Measurements from ENCODE around the gene ZKSCAN1.
A peak's percentile ranks its signal among the peaks of the same experiment; 100 is the strongest.

The ZKSCAN1 gene

DNA sequence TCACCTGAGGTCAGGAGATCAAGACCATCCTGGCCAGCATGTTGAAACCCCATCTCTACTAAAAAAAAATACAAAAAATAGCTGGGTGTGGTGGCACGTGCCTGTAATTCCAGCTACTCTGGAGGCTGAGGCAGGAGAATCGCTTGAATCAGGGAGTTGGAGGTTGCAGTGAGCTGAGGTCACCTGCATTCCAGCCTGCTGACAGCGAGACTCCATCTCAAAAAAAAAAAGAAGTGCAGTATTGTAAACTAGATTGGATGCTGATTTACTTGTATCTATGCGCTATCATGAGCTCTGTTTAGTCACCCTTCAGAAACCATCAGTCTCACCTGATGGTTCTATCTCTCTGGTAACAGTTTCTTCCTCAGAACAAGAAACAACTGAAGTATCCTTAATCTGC is 48.0 kb downstream of the ZKSCAN1 start:
- POLR2A ChIA-PET (ENCODE audit: low non-redundant PET) = no interaction called here

DNA sequence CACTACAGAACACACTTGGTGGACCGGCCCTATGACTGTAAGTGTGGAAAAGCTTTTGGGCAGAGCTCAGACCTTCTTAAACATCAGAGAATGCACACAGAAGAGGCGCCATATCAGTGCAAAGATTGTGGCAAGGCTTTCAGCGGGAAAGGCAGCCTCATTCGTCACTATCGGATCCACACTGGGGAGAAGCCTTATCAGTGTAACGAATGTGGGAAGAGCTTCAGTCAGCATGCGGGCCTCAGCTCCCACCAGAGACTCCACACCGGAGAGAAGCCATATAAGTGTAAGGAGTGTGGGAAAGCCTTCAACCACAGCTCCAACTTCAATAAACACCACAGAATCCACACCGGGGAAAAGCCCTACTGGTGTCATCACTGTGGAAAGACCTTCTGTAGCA is 48.8 kb downstream of the ZKSCAN1 start:
- CTCF ChIA-PET = no interaction called here
- POLR2A ChIA-PET (ENCODE audit: low non-redundant PET) = no interaction called here
- no peak overlapping the region; the same call in 1 of the 2 replicates for H3K27ac ChIP-seq
- DNase-seq (ENCODE audit: low spot score) = no peak
- no peak for TF ChIP-seq CTCF (conservative IDR thresholded peaks at IDR 0.05; ENCODE audit: low read depth)

More for the DNA sequence above, 48.0 kb downstream of the ZKSCAN1 start:
- no peak for DNase-seq (ENCODE audit: low spot score)
- H3K27ac ChIP-seq = peak overlapping the region; percentile 18; the same call in 1 of the 2 replicates
- TF ChIP-seq CTCF (conservative IDR thresholded peaks at IDR 0.05; ENCODE audit: low read depth) = no peak
- CTCF ChIA-PET = interaction anchor here (0.7 kb wide), 1 partner anchor 168 kb away, joined by 3 read pairs; no protein-coding TSS in a partner anchor

DNA sequence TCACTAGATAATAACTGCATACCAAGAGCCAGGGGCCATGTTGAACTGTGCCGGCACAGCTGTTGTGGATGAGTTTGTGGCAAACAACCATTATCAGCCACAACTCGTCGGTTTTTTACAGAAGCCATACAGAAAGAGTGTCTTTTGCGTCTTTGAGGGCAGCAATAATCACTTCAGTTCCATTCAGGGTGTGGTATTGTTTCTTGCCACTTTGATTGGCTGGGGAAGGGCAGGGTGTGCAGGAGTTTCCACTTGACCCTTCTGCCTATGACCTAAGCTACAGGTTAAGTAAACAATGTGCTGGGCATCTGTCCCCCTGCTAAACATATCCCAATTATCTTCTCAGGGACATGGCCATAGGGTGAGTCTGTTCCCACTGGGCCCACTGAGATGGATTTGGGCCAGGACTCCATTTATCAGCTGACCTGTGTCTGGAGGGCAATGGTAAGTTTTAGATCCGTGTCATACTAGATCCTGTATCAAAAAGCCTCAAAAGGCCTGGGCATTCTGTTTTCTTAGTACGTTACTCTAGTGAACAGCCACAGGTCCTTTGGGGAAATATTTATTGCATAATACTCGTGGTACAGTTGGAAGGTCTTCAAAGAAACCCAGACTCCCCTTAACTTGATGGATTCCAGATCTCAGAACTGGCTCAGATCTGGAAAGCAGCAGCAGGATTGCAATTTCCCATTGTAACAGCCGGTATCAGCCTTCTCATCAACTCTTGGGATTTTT is 50.2 kb downstream of the ZKSCAN1 start:
- ChIA-PET POLR2A (ENCODE audit: low non-redundant PET) (no interaction called here), CTCF (interaction anchor here (0.6 kb wide), 1 partner anchor 147 kb away, joined by 3 read pairs; no protein-coding TSS in a partner anchor)
- no peak for TF ChIP-seq CTCF (conservative IDR thresholded peaks at IDR 0.05; ENCODE audit: low read depth)
- DNase-seq (ENCODE audit: low spot score) = no peak
- peak overlapping the region; percentile 5; the same call in 1 of the 2 replicates for H3K27ac ChIP-seq

GRCh38 chr7:100066953-100067352 is 51.6 kb downstream of the ZKSCAN1 start:
- ChIA-PET POLR2A (ENCODE audit: low non-redundant PET) (no interaction called here), CTCF (interaction anchor here (0.6 kb wide), 1 partner anchor 285 kb away, joined by 3 read pairs; no protein-coding TSS in a partner anchor)
- TF ChIP-seq CTCF (conservative IDR thresholded peaks at IDR 0.05; ENCODE audit: low read depth) = no peak
- no peak for DNase-seq (ENCODE audit: low spot score)
- peak overlapping the region; percentile 10 for H3K27ac ChIP-seq

- POLR2A ChIA-PET (ENCODE audit: low non-redundant PET) = interaction anchor here (0.7 kb wide), 1 partner anchor 107 kb away, joined by 5 read pairs; no protein-coding TSS in a partner anchor
- DNase-seq (ENCODE audit: low spot score) = no peak
- no peak for TF ChIP-seq CTCF (conservative IDR thresholded peaks at IDR 0.05; ENCODE audit: low read depth)
- CTCF ChIA-PET = interaction anchor here (0.6 to 0.8 kb wide), 2 partner anchors 9 to 76 kb away, joined by 3 read pairs; no protein-coding TSS in a partner anchor
- no peak overlapping the region for H3K27ac ChIP-seq
Measured at GRCh38 chr7:100069991-100070390, 54.6 kb downstream of the ZKSCAN1 start.

GRCh38 chr7:100071018-100071723 is 55.8 kb downstream of the ZKSCAN1 start:
- ChIA-PET POLR2A (ENCODE audit: low non-redundant PET) (no interaction called here), CTCF (interaction anchor here (0.6 kb wide), 1 partner anchor 411 kb away, joined by 8 read pairs; no protein-coding TSS in a partner anchor)
- H3K27ac ChIP-seq = no peak overlapping the region
- DNase-seq (ENCODE audit: low spot score) = no peak
- TF ChIP-seq CTCF (conservative IDR thresholded peaks at IDR 0.05; ENCODE audit: low read depth) = no peak
